ENCODE measurements around the gene PPP3R1.

Gene PPP3R1

GRCh38 chr2:68158134-68158447 is 94.2 kb downstream of the PPP3R1 start:
- TF ChIP-seq POLR2A (IDR thresholded peaks at IDR 0.05; ENCODE audit: low read depth, low read length): no peak
- peak; percentile 4; the same call in 1 of the 2 replicates for TF ChIP-seq POLR2AphosphoS5 (IDR thresholded peaks at IDR 0.05; ENCODE audit: low read depth, low read length)
- FAIRE-seq (no peak), DNase-seq (ENCODE audit: insufficient read length) (no peak)

- FAIRE-seq: peak; percentile 93
Observed at GRCh38 chr2:68157402-68158133, 94.8 kb downstream of the PPP3R1 start, which contains the start of gene PNO1. TSS of gene PNO1 (plus strand) at chr2:68157888. CDS start at chr2:68157935, 47 bp downstream.

GRCh38 chr2:68157002-68157401 is 95.3 kb downstream of the PPP3R1 start:
- no peak for TF ChIP-seq POLR2A (IDR thresholded peaks at IDR 0.05; ENCODE audit: low read depth, low read length)
- TF ChIP-seq TAF1 (IDR thresholded peaks at IDR 0.05; ENCODE audit: borderline replicate concordance, low read depth, low read length): no peak
- TF ChIP-seq POLR2AphosphoS5 (IDR thresholded peaks at IDR 0.05; ENCODE audit: low read depth, low read length): no peak
- DNase-seq (ENCODE audit: insufficient read length): peak; percentile 43
- no peak for FAIRE-seq

More at GRCh38 chr2:68157402-68158133, 94.8 kb downstream of the PPP3R1 start, which contains the start of gene PNO1:
- TF ChIP-seq TAF1 (IDR thresholded peaks at IDR 0.05; ENCODE audit: borderline replicate concordance, low read depth, low read length) (peak; percentile 57; the same call in 1 of the 2 replicates), POLR2AphosphoS5 (IDR thresholded peaks at IDR 0.05; ENCODE audit: low read depth, low read length) (peak; percentile 74; the same call in 1 of the 2 replicates), POLR2A (IDR thresholded peaks at IDR 0.05; ENCODE audit: low read depth, low read length) (peak; percentile 66; the same call in 1 of the 2 replicates)
- DNase-seq (ENCODE audit: insufficient read length): peak; percentile 84

- DNase-seq (ENCODE audit: insufficient read length) (no peak), FAIRE-seq (peak; percentile 69)
- TF ChIP-seq POLR2A (IDR thresholded peaks at IDR 0.05; ENCODE audit: low read depth, low read length): no peak
- no peak for TF ChIP-seq TAF1 (IDR thresholded peaks at IDR 0.05; ENCODE audit: borderline replicate concordance, low read depth, low read length)
- TF ChIP-seq POLR2AphosphoS5 (IDR thresholded peaks at IDR 0.05; ENCODE audit: low read depth, low read length): no peak
Observed at GRCh38 chr2:68156419-68156818, 95.9 kb downstream of the PPP3R1 start.

GRCh38 chr2:68155618-68156017 is 96.7 kb downstream of the PPP3R1 start:
- no peak for TF ChIP-seq TAF1 (IDR thresholded peaks at IDR 0.05; ENCODE audit: borderline replicate concordance, low read depth, low read length)
- no peak for TF ChIP-seq POLR2A (IDR thresholded peaks at IDR 0.05; ENCODE audit: low read depth, low read length)
- no peak for TF ChIP-seq POLR2AphosphoS5 (IDR thresholded peaks at IDR 0.05; ENCODE audit: low read depth, low read length)
- DNase-seq (ENCODE audit: insufficient read length): no peak
- no peak for FAIRE-seq

- no peak for FAIRE-seq
- TF ChIP-seq TAF1 (IDR thresholded peaks at IDR 0.05; ENCODE audit: borderline replicate concordance, low read depth, low read length): no peak
- no peak for TF ChIP-seq POLR2A (IDR thresholded peaks at IDR 0.05; ENCODE audit: low read depth, low read length)
- no peak for TF ChIP-seq POLR2AphosphoS5 (IDR thresholded peaks at IDR 0.05; ENCODE audit: low read depth, low read length)
- no peak for DNase-seq (ENCODE audit: insufficient read length)
Observed at GRCh38 chr2:68152681-68153347, 99.5 kb downstream of the PPP3R1 start.

- no peak for TF ChIP-seq POLR2AphosphoS5 (IDR thresholded peaks at IDR 0.05; ENCODE audit: low read depth, low read length)
- no peak for TF ChIP-seq TAF1 (IDR thresholded peaks at IDR 0.05; ENCODE audit: borderline replicate concordance, low read depth, low read length)
- no peak for TF ChIP-seq POLR2A (IDR thresholded peaks at IDR 0.05; ENCODE audit: low read depth, low read length)
- no peak for DNase-seq (ENCODE audit: insufficient read length)
- FAIRE-seq: peak; percentile 5
Observed at GRCh38 chr2:68151037-68151436, 101.3 kb downstream of the PPP3R1 start.

GRCh38 chr2:68141875-68142274 is 110.5 kb downstream of the PPP3R1 start:
- FAIRE-seq (no peak), DNase-seq (ENCODE audit: insufficient read length) (no peak)
- TF ChIP-seq TAF1 (IDR thresholded peaks at IDR 0.05; ENCODE audit: borderline replicate concordance, low read depth, low read length) (no peak), POLR2A (IDR thresholded peaks at IDR 0.05; ENCODE audit: low read depth, low read length) (no peak), POLR2AphosphoS5 (IDR thresholded peaks at IDR 0.05; ENCODE audit: low read depth, low read length) (no peak)

GRCh38 chr2:68135448-68136320 is 116.6 kb downstream of the PPP3R1 start:
- no peak for TF ChIP-seq POLR2AphosphoS5 (IDR thresholded peaks at IDR 0.05; ENCODE audit: low read depth, low read length)
- no peak for TF ChIP-seq POLR2A (IDR thresholded peaks at IDR 0.05; ENCODE audit: low read depth, low read length)
- TF ChIP-seq TAF1 (IDR thresholded peaks at IDR 0.05; ENCODE audit: borderline replicate concordance, low read depth, low read length): no peak
- no peak for FAIRE-seq
- DNase-seq (ENCODE audit: insufficient read length): no peak

- TF ChIP-seq POLR2AphosphoS5 (IDR thresholded peaks at IDR 0.05; ENCODE audit: low read depth, low read length): no peak
- no peak for TF ChIP-seq TAF1 (IDR thresholded peaks at IDR 0.05; ENCODE audit: borderline replicate concordance, low read depth, low read length)
- no peak for TF ChIP-seq POLR2A (IDR thresholded peaks at IDR 0.05; ENCODE audit: low read depth, low read length)
- FAIRE-seq (no peak), DNase-seq (ENCODE audit: insufficient read length) (no peak)
Observed at GRCh38 chr2:68134554-68134953, 117.8 kb downstream of the PPP3R1 start.

GRCh38 chr2:68134120-68134519 is 118.2 kb downstream of the PPP3R1 start:
- DNase-seq (ENCODE audit: insufficient read length) (no peak), FAIRE-seq (no peak)
- TF ChIP-seq POLR2AphosphoS5 (IDR thresholded peaks at IDR 0.05; ENCODE audit: low read depth, low read length): no peak
- no peak for TF ChIP-seq POLR2A (IDR thresholded peaks at IDR 0.05; ENCODE audit: low read depth, low read length)
- TF ChIP-seq TAF1 (IDR thresholded peaks at IDR 0.05; ENCODE audit: borderline replicate concordance, low read depth, low read length): no peak

Measured in GM12892 (cell line).